ENCODE data around the gene SPTBN5.

GRCh38 chr15:41817781-41818180 lies 76.1 kb downstream of the SPTBN5 start:
- no peak for TF ChIP-seq CTCF (IDR thresholded peaks at IDR 0.05 in 2 of 3, conservative IDR thresholded peaks at IDR 0.05 in 1 of 3; ENCODE audit: control insufficient read depth in 2 of 3, extremely low read depth in 1 of 3, insufficient read depth in 1 of 3, low read depth in 3 of 3, low read length in 3 of 3)
- no peak for TF ChIP-seq POLR2A (IDR thresholded peaks at IDR 0.05; ENCODE audit: low read depth, low read length)
- no peak for TF ChIP-seq YY1 (IDR thresholded peaks at IDR 0.05; ENCODE audit: low read depth, low read length)

Data from GM12878 (cell line).